Measurements from ENCODE around the gene NEK2. TPM values are rescaled to one million over a fixed set of nuclear protein-coding genes. Genes with fewer than 3 reads are reported as not detected.

The NEK2 gene
- total RNA-seq, 1 donor from 2014 or later, result 0.26 TPM

DNA sequence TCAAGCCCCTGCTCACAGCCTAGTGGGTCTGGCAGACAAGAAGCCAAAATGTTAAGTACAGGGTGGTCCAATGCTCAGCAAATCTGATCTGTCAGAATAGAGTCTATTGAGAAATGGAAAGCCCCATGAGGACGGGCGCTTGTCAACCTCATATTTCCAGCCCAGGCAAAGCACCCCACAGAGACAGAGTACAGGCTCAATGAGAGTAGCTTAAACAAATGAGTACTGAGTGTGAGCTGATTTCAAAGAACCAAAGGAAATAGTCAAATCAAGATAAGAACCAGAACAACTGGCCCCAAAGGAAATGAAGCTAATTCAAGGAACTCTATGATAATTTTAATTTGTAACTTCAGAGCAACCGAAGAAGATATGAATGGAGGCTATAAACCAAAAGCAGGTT lies 51.9 kb downstream of the NEK2 start:
- FAIRE-seq, result no peak
- TF ChIP-seq, protein P1, sequence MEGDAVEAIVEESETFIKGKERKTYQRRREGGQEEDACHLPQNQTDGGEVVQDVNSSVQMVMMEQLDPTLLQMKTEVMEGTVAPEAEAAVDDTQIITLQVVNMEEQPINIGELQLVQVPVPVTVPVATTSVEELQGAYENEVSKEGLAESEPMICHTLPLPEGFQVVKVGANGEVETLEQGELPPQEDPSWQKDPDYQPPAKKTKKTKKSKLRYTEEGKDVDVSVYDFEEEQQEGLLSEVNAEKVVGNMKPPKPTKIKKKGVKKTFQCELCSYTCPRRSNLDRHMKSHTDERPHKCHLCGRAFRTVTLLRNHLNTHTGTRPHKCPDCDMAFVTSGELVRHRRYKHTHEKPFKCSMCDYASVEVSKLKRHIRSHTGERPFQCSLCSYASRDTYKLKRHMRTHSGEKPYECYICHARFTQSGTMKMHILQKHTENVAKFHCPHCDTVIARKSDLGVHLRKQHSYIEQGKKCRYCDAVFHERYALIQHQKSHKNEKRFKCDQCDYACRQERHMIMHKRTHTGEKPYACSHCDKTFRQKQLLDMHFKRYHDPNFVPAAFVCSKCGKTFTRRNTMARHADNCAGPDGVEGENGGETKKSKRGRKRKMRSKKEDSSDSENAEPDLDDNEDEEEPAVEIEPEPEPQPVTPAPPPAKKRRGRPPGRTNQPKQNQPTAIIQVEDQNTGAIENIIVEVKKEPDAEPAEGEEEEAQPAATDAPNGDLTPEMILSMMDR (IDR thresholded peaks at IDR 0.05; ENCODE audit: insufficient read depth, low read length, severe bottlenecking), result no peak
- Histone ChIP-seq H3K4me3 (ENCODE audit: low read depth, low read length) (no peak overlapping the region), H3K36me3 (ENCODE audit: control insufficient read depth, insufficient read depth, low read length) (no peaks in the 10 kb centered on the region), H3K27me3 (ENCODE audit: control insufficient read depth, insufficient read depth, low read length) (no peaks in the 10 kb centered on the region)
- DNase-seq (ENCODE audit: low read depth), result no peak

DNA sequence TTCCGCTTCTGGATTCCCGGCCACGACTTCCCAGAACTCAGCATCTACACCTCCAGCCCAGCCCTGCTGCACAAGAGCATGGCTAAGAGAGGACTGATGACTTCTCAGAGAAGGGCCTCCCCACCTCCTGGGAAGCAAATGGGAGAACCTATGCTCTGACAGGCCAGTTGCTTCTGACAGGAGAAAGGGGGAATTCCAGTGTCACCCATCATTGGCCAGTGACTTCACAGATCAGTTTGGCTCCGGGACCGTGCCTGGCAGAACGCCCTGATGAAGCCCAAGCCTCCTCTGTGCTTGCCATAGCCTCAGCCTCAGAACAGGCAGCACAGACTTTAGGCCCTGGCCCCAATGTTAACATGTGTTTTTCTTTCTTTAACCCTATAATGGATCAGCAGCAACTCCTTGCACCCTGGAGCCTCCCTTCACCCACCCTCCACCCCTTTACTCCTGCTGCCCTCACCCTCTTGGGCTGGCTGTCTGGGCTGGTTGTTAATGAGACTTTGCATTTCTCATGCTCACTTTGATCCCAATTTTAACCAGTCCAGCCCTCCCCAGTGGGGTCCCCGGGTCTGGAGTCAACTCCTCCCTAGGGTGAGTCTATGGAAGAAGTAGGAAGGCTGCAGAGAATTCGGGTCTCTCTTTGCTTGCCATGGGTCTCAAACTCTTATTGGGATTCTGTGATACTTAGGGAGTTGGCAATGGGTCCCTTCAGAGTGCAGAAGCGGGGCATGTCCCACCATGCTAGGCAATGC lies 53.8 kb downstream of the NEK2 start:
- no peak overlapping the region for H3K4me3 ChIP-seq (ENCODE audit: low read depth, low read length)
- DNase-seq (ENCODE audit: low read depth) (no peak), FAIRE-seq (peak; percentile 40)
- no peaks in the 10 kb centered on the region for H3K36me3 ChIP-seq (ENCODE audit: control insufficient read depth, insufficient read depth, low read length)
- no peaks in the 10 kb centered on the region for H3K27me3 ChIP-seq (ENCODE audit: control insufficient read depth, insufficient read depth, low read length)
- TF ChIP-seq, protein P1 (IDR thresholded peaks at IDR 0.05; ENCODE audit: insufficient read depth, low read length, severe bottlenecking), result no peak

DNA sequence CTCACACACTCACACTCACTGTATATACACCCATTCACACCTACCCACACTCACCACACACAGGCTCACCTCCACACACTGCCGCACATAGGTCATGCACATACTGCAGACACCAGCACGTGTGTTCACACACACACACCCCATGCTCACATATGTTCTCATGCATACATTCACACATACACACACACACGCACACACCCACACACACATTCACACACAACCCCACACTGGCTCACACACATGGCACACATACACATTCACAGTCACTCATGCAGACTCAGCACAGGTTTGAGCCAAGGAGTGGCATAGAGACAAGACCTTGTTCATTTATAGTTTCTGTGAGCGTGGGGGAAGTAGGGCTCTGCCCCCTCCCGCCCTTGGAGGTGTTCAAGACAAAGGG lies 55.3 kb downstream of the NEK2 start:
- no peak overlapping the region for H3K4me3 ChIP-seq (ENCODE audit: low read depth, low read length)
- H3K36me3 ChIP-seq (ENCODE audit: control insufficient read depth, insufficient read depth, low read length), result no peaks in the 10 kb centered on the region
- no peaks in the 10 kb centered on the region for H3K27me3 ChIP-seq (ENCODE audit: control insufficient read depth, insufficient read depth, low read length)
- TF ChIP-seq, protein P1 (IDR thresholded peaks at IDR 0.05; ENCODE audit: insufficient read depth, low read length, severe bottlenecking), result no peak
- peak; percentile 50 for FAIRE-seq
- DNase-seq (ENCODE audit: low read depth), result no peak

DNA sequence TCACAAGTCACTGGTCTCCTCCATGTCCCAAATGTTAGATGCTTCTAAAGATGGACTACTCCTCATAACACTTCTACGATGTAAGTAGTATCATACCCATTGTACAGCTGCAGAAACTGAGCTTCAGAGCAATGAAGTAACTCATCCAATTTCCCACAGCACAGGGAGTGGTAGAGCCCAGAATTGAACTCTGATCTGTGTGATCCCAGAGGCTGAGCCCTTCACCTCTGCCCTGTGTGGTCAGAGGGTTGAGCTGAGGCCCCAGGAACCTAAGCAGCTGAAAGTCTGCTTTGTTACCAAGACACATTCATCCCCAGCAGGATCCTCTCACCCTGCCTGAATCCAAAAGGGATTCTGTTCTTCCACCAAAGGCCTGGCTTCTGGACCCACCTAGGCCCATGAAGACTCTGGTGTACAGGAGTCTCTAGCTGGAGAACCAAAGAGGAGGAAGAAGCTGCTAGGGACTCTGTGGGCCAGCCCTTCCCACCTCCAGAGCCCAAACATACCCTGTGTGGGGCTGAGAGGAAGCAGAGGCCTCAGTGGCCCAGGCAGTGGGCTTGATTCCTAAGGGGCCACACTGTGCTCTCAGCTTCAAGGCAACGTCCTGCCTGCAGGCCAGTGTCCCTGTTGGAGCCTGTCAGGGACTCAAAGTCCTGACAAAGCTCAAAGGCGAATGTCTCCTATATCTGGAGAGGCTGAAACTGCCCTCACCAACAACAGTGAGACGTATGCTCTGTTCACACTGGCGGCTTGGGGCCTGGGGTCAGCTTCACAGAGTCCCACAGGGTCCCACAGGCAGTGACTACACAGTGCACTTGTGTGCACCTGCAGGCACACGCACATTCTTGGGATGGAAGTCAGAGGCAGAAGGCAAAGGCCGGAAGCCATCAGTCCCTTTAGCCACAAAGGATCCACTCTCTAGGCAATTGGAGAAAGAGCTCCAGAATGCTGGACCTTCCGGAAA lies 56.1 kb downstream of the NEK2 start:
- H3K36me3 ChIP-seq (ENCODE audit: control insufficient read depth, insufficient read depth, low read length), result no peaks in the 10 kb centered on the region
- FAIRE-seq (peak; percentile 73), DNase-seq (ENCODE audit: low read depth) (no peak)
- no peak overlapping the region for H3K4me3 ChIP-seq (ENCODE audit: low read depth, low read length)
- H3K27me3 ChIP-seq (ENCODE audit: control insufficient read depth, insufficient read depth, low read length), result no peaks in the 10 kb centered on the region
- TF ChIP-seq, protein P1 (IDR thresholded peaks at IDR 0.05; ENCODE audit: insufficient read depth, low read length, severe bottlenecking), result no peak

DNA sequence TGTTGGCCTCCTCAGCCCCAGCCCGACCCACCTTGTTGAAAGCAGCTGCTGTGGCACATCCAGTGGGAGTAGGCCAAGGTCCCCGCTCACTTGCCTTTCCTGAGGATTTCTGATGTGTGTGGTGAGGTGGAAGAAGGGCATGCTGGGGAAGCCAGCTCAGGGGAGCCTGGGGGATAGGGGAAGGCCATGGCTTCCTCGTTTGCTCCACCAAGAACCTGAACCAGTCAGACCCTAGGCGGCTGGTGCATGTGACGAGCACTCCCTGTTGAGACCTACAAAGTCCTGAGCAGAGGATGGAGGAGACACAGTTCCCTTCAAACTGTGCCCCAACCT lies 58.5 kb downstream of the NEK2 start:
- Histone ChIP-seq H3K4me3 (ENCODE audit: low read depth, low read length) (no peak overlapping the region), H3K36me3 (ENCODE audit: control insufficient read depth, insufficient read depth, low read length) (no peaks in the 10 kb centered on the region), H3K27me3 (ENCODE audit: control insufficient read depth, insufficient read depth, low read length) (no peaks in the 10 kb centered on the region)
- DNase-seq (ENCODE audit: low read depth) (no peak), FAIRE-seq (no peak)
- TF ChIP-seq, protein P1 (IDR thresholded peaks at IDR 0.05; ENCODE audit: insufficient read depth, low read length, severe bottlenecking), result no peak
